ENCODE data around the gene PRODH2. TPM values are rescaled to one million over a fixed set of nuclear protein-coding genes. Genes with fewer than 3 reads are reported as not detected.

PRODH2 gene
- total and polyA plus RNA-seq, 5 donors = not detected

DNA sequence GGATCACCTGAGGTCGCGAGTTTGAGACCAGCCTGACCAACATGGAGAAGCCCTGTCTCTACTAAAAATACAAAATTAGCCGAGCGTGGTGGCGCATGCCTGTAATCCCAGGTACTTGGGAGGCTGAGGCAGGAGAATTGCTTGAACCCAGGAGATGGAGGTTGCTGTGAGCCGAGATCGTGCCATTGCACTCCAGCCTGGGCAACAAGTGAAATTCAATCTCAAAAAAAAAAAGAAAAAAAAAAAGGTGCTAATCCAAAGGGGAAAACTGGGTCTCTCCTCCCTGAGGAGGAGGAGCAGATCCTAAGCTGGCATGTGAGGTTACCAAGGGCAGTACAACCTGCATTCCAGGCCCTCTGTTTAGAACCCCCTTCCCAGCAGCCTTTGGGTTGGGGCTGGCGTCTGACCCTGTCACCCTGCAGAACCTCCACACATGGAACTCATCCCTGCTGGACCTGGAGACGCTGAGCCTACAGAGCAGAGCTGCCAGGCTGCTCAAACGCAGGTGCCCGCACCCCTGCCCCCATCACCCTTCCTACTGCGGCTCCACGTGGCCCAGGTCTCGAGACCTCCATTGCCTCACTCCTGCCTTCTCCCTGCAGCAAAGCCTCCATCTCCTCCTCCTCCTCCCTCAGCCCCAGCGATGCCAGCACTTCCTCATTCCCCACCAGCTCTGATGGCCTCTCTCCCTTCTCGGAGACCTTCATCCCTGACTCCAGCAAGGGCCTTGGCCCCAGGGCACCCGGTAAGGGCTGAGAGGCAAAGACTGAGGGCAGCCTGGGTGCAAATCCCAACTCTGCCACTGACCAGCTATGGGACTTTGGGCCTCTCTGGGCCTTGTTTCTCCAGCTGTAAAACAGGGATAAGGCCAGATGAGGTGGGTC, 48.0 kb downstream of the PRODH2 start:
- DNase-seq (peak in 1 of 3 donors; percentile 27), ATAC-seq (no peak)
- Histone ChIP-seq H3K9me3 (ENCODE audit: control insufficient read depth, low read length) (no peaks in the 10 kb centered on the region), H3K4me1 (ENCODE audit: control insufficient read depth, insufficient read depth, low read length) (no peaks in the 10 kb centered on the region), H3K27me3 (ENCODE audit: control insufficient read depth, insufficient read depth) (no peaks in the 10 kb centered on the region), H3K27ac (ENCODE audit: low read length) (no peak overlapping the region), H3K4me3 (ENCODE audit: low read length) (no peak overlapping the region)
- 93% methylated on average over 17 of the region's 17 CpGs for WGBS
- intact Hi-C loops (cut with DNase I) = no loop called here

DNA sequence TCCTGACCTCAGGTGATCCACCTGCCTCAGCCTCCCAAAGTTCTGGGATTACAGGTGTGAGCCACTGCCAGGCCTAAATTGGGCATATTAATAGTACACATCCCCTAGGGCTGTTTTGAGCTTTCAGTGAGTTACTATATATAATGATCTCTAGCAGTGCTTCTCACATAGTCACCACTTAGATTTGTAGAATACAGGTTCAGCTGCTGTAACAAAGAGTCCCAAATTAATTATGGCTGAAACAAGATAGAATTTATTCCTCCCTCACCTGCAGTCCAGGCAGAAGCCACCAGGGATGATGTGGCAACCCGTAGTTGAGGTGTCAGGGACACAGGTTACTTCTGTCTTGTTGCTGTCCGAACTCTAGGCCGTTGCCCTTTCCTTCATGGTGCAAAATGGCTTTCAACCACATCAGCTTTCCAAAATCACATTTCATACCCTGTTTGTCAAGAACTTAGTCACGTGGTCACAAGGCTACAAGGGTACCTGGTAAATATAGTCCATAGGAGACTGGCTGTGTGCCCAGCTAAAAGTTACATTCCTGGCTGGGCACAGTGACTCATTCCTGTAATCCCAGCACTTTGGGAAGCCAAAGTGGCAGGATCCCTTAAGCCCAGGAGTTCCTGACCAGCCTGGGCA, 51.8 kb downstream of the PRODH2 start:
- intact Hi-C loops (cut with DNase I) = no loop called here
- WGBS = 92% methylated on average over 4 of the region's 4 CpGs
- ATAC-seq = no peak
- Histone ChIP-seq H3K4me3 (ENCODE audit: low read length) (no peak overlapping the region), H3K9me3 (ENCODE audit: control insufficient read depth, low read length) (no peaks in the 10 kb centered on the region), H3K27ac (ENCODE audit: low read length) (no peak overlapping the region), H3K27me3 (ENCODE audit: control insufficient read depth, insufficient read depth) (no peaks in the 10 kb centered on the region), H3K4me1 (ENCODE audit: control insufficient read depth, insufficient read depth, low read length) (no peaks in the 10 kb centered on the region)
- DNase-seq = no peak

DNA sequence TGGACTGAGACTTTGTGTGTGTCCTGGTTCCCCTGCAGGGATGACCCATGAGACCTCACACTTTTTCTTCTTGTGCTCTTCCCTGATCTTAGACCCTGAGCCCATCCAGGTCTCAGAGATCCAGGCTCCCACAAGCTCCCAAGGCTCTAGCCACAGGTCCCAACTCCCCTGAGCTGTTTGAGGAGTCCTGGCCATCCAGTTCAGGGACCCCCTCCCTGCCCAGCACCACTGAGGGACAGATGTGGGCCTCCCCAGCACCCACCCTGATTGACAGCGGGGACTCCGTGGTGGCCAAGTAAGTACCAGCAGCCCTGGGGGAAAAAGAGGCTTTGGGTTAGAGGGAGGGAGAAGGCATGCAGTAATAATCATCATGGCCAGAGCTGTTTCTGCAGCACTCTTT, 52.9 kb downstream of the PRODH2 start:
- no peaks in the 10 kb centered on the region for H3K9me3 ChIP-seq (ENCODE audit: control insufficient read depth, low read length)
- intact Hi-C loops (cut with DNase I) = loop anchor here in 1 of 4 donors (10.0 kb wide), 1 partner anchor 175 kb away; the partner anchor contains the start of gene LRFN3
- H3K4me3 ChIP-seq (ENCODE audit: low read length) = no peak overlapping the region
- ATAC-seq = no peak
- peaks cover 2% of the 10 kb centered on the region for H3K4me1 ChIP-seq (ENCODE audit: control insufficient read depth, insufficient read depth, low read length)
- WGBS = 90% methylated on average over 2 of the region's 2 CpGs
- DNase-seq = peak in 1 of 3 donors; percentile 37
- H3K27ac ChIP-seq (ENCODE audit: low read length) = no peak overlapping the region
- H3K27me3 ChIP-seq (ENCODE audit: control insufficient read depth, insufficient read depth) = no peaks in the 10 kb centered on the region

DNA sequence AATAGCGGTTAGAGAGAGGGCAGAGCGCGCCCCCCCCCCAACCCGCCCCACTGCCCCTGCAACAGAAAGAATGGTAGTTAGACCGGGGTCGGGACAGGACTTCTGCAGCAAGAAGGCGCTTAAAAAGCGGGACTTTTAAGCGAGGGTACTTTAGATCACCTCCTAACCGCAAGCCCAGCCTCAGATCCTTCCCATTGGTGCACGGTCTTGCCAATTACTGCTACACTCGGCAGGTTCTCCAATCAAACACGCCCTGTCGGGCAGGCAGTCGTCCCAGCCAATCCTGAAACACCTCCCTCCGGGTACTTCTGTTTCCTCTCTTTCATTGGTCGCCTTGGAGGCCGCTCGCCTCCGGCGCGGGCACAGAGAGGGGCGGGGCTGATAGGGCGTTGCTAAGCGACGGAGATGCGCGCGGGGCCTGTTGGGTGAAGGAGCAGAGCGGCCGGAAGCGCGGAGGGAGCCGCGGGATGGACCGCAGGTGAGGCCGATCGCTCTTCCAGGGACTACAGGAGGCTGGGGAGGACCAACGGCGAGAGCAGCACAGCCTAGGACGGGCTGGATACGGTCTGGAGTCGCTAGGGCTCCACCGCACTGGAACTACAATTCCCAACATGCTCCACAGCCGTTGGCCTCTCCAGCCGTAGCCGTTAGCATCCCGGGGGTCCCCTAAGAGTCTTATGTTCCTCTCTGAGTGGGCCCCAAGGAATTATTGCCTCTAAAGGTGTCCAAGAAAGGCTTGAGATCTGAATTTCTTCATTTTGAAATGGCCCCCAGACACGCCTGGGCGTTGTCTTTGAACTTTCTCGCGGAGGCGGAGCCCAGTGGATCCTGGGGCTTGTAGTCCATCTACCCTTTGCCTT, 54.7 kb downstream of the PRODH2 start, which contains the start of gene PROSER3:
PROSER3 (plus strand) TSS at position 428 of the 860 bp plus-strand sequence; CDS start at position 468, 40 bp downstream.
- intact Hi-C loops (cut with DNase I) = loop anchor here in 1 of 4 donors (10.0 kb wide), 1 partner anchor 177 kb away; the partner anchor contains the start of gene LRFN3
- DNase-seq (peak; percentile 97 to 99 (median 99)), ATAC-seq (peak; percentile 87 to 88)
- Histone ChIP-seq H3K9me3 (ENCODE audit: control insufficient read depth, low read length) (no peaks in the 10 kb centered on the region), H3K27me3 (ENCODE audit: control insufficient read depth, insufficient read depth) (no peaks in the 10 kb centered on the region), H3K4me3 (ENCODE audit: low read length) (peak within 1 kb of the TSS; percentile 60), H3K27ac (ENCODE audit: low read length) (peak within 1 kb of the TSS; percentile 97), H3K4me1 (ENCODE audit: control insufficient read depth, insufficient read depth, low read length) (peaks cover 2% of the 10 kb centered on the region)
- WGBS = under 1% methylated on average over 53 of the region's 53 CpGs

DNA sequence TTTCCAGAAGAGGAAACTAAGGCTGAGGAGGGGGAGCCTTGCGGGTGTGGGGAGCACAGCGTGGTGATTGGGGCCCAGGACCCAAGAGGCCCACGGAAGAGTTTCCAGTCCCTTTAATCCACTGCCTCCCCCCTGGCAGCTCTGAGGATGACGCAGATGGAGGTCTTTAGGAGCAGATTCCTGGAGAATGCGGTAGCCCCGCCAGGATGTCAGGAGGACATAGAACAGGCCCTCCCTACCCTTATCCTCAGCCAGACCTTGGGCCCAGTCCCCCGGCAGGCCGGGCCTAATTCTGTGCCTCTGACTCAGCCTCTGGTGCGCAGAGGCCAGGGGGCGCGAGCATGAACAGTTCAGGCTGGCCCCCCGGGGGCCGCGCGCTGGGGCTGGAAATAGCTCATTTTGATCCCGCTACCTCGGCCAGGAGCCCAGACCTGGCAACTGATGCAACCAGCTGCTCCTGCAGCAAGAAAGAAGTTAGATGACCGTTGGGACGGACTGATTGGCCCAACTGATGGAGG, 55.4 kb downstream of the PRODH2 start:
- no peaks in the 10 kb centered on the region for H3K27me3 ChIP-seq (ENCODE audit: control insufficient read depth, insufficient read depth)
- no peaks in the 10 kb centered on the region for H3K9me3 ChIP-seq (ENCODE audit: control insufficient read depth, low read length)
- WGBS = 2% methylated on average over 19 of the region's 19 CpGs
- peak overlapping the region; percentile 97 for H3K27ac ChIP-seq (ENCODE audit: low read length)
- DNase-seq (peak; percentile 95 to 96 (median 95)), ATAC-seq (peak; percentile 59 to 68)
- H3K4me1 ChIP-seq (ENCODE audit: control insufficient read depth, insufficient read depth, low read length) = peaks cover 2% of the 10 kb centered on the region
- intact Hi-C loops (cut with DNase I) = loop anchor here in 1 of 4 donors (10.0 kb wide), 1 partner anchor 178 kb away; the partner anchor contains the start of gene LRFN3
- peak overlapping the region; percentile 47 for H3K4me3 ChIP-seq (ENCODE audit: low read length)

DNA sequence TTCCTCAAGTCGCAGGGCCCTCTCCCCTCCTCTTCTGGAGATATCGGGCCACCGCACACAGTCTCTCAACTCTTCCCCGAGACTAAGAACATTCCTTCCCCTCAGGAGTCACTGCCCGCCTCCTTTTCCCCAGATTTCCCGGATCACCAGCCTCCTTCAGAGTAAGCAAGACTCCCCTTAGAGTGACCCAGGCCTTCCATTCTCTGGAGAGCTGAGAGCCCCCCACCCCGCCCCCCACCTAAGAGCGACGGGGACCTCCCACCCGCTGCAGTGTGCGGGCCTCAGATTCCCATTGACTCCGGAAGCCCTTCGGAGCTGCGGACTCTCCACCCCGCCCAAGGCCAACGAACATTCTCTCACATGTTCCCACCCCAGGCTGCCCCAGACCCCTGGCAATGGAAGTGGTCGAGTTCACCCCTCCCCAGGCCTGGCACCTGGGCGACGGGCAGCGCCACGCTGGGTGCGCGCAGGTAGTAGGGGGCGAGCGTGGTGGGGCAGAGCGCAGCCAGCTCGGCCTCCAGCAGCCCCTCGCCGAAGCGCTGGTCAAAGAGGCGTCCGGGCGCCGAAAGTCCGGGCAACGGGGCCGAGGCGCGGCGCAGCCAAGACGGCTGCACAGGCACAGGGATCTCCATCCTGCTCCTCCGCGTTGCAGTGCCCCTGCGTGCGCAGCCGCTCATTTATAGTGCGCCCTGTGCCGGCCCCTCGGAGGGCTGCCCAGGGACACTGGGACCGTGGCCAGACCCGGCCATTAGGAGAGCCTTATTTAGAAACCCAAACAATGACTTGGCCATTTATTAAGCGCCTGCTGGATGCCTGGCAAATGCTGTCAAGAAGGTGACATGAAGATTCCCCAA, 56.0 kb downstream of the PRODH2 start, which contains the start of gene HSPB6:
HSPB6 (minus strand) TSS at position 653 of the 854 bp plus-strand sequence; CDS start at position 632, 21 bp downstream.
- Histone ChIP-seq H3K27ac (ENCODE audit: low read length) (peak within 1 kb of the TSS; percentile 97), H3K9me3 (ENCODE audit: control insufficient read depth, low read length) (no peaks in the 10 kb centered on the region), H3K27me3 (ENCODE audit: control insufficient read depth, insufficient read depth) (no peaks in the 10 kb centered on the region), H3K4me1 (ENCODE audit: control insufficient read depth, insufficient read depth, low read length) (peaks cover 2% of the 10 kb centered on the region), H3K4me3 (ENCODE audit: low read length) (peak within 1 kb of the TSS; percentile 54)
- DNase-seq (peak; percentile 87 to 93 (median 93)), ATAC-seq (peak; percentile 29 to 41)
- intact Hi-C loops (cut with DNase I) = loop anchor here in 1 of 4 donors (10.0 kb wide), 1 partner anchor 178 kb away; the partner anchor contains the start of gene LRFN3
- WGBS = 4% methylated on average over 52 of the region's 52 CpGs

DNA sequence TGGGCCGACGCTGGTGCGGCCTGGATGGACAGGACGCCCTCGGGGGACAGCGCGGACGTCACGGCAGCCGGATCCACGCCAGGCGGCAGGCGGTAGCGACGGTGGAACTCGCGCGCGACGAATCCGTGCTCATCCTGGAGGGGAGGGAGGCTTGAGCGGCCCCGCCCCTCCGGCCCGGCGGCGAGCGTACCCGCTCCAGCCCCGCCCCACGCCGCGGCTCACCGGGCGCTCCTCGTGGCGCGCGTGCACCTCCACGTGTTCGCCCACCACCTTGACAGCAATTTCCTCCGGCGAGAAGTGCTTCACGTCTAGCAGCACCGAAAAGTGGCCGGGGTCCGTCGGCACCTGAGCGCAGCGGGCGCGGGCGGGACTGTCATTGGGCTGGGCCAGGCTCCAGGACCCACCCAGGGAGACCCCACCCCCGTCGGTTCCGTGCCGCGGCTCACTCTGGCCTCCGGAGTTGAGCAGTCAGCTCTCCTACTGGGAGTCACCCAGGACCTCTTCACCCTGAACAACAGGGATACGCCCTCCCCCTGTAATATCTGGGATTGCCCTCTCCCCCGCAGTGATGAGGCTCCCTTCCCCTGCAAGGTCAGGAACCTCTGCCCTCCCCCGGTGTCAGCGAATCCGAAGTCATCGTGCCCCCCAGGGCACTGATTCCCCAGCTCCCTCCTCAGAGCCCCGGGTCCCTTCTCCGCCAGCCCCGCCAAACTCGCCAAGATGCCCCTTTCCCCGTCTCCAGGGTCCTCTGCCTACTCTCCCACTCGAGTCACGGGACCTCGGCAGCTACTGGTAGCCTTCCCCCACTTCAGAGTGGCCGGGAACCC, 56.9 kb downstream of the PRODH2 start:
- WGBS = 13% methylated on average over 74 of the region's 74 CpGs
- peak; percentile 94 to 97 (median 97) for DNase-seq
- H3K9me3 ChIP-seq (ENCODE audit: control insufficient read depth, low read length) = no peaks in the 10 kb centered on the region
- peak overlapping the region; percentile 54 for H3K4me3 ChIP-seq (ENCODE audit: low read length)
- H3K27ac ChIP-seq (ENCODE audit: low read length) = peak overlapping the region; percentile 97
- intact Hi-C loops (cut with DNase I) = loop anchor here in 1 of 4 donors (10.0 kb wide), 1 partner anchor 179 kb away; the partner anchor contains the start of gene LRFN3
- H3K4me1 ChIP-seq (ENCODE audit: control insufficient read depth, insufficient read depth, low read length) = peaks cover 2% of the 10 kb centered on the region
- H3K27me3 ChIP-seq (ENCODE audit: control insufficient read depth, insufficient read depth) = no peaks in the 10 kb centered on the region
- peak; percentile 55 to 57 for ATAC-seq

DNA sequence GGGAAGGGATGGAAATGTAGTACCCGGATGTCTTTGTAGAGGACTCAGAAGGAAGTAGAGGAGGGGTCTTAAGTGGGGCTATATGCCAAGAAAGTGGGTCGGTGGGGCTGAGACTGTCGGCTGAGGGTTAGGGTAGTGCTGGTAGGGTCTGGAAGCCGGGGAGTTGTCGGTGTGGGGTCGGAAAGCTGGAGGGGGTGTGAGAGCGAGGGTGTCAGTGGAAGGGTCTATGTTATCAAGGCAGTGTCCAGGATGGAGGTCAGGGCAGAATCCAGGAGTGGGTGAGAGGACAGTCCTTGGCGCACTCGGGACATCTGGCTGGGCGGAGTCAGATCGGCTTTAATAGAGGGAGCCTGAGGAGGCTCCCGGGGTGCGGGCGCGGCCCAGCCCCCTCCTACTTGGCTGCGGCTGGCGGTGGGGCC, 57.5 kb downstream of the PRODH2 start:
- ATAC-seq (peak; percentile 59 to 64), DNase-seq (no peak)
- WGBS = 37% methylated on average over 17 of the region's 17 CpGs
- intact Hi-C loops (cut with DNase I) = loop anchor here in 1 of 4 donors (10.0 kb wide), 1 partner anchor 180 kb away; the partner anchor contains the start of gene LRFN3
- H3K27me3 ChIP-seq (ENCODE audit: control insufficient read depth, insufficient read depth) = no peaks in the 10 kb centered on the region
- H3K27ac ChIP-seq (ENCODE audit: low read length) = peak overlapping the region; percentile 95
- no peaks in the 10 kb centered on the region for H3K9me3 ChIP-seq (ENCODE audit: control insufficient read depth, low read length)
- H3K4me3 ChIP-seq (ENCODE audit: low read length) = no peak overlapping the region
- H3K4me1 ChIP-seq (ENCODE audit: control insufficient read depth, insufficient read depth, low read length) = peaks cover 2% of the 10 kb centered on the region
